SU-DHL-6 (cell line): ENCODE results near the gene LDAH.

Experiments used
- CTCF ChIP-seq: fragments of 200-600 bp; sonication (generic); IDR thresholded peaks from one replicate; pipeline ENCODE4 v1.5.1; 2017; ENCODE audit warnings: antibody characterized with exemption, mild to moderate bottlenecking, low read length, moderate library complexity; ENCODE audit not compliant: insufficient read depth, poor library complexity, severe bottlenecking
- EZH2phosphoT487 ChIP-seq: fragments of 200-600 bp; sonication (generic), shearing (Covaris generic); conservative IDR thresholded peaks from 2 replicates; pipeline ENCODE4 v1.6.1; 2018; ENCODE audit warnings: mild to moderate bottlenecking, antibody characterized with exemption, low read length, moderate library complexity, mixed read lengths

DNA sequence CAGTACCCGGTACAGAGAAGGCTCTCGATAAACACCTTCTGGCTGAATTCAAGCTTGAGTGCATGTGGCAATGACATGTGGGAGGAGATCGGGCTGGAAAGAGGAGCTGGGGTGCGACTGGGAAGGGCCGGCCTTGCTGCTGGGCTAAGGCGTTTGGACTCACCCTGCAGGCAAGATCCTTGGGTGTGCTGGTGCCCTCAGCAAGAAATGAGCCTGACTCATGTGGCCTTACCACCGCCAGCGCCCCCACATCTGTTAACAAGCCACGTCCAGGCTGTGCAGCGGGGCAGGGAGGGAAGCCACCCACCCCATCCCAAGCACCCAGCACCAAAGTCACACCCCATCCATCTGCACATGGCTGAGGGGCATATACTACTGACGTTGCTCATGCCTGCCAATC is 173.3 kb downstream of the LDAH start:
- TF ChIP-seq CTCF (no peak), EZH2phosphoT487 (no peak)
